HG02840 (cell line): ENCODE results near the gene ZC3H10.

Source experiments
- ATAC-seq: cut with Tn5 transposase; IDR thresholded peaks from one replicate; pipeline ENCODE4 v1.9.1; 2021; ENCODE audit warnings: mild to moderate bottlenecking, moderate library complexity, moderate number of reproducible peaks; ENCODE audit not compliant: unreplicated experiment, low FRiP score

Gene ZC3H10

DNA sequence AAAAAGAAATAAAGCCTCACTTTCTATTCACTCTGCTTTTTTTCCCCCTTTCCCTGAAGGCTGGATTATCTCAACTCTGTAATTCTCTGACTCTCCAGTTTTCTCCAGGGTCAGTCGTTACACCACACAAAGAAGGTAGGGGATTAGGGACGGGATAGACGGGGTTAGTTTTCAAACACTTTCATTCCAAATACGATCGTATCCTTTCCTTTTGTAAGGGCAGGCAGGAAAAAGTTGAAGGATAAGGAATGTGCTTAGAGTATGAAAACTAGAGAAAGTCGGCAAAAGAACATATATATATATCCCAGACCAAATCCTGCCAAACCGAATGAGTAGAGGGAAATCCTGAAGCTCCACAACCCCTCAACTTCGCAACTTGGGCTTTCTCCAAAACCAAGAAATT lies 9.4 kb downstream of the ZC3H10 start:
- no peak for ATAC-seq

DNA sequence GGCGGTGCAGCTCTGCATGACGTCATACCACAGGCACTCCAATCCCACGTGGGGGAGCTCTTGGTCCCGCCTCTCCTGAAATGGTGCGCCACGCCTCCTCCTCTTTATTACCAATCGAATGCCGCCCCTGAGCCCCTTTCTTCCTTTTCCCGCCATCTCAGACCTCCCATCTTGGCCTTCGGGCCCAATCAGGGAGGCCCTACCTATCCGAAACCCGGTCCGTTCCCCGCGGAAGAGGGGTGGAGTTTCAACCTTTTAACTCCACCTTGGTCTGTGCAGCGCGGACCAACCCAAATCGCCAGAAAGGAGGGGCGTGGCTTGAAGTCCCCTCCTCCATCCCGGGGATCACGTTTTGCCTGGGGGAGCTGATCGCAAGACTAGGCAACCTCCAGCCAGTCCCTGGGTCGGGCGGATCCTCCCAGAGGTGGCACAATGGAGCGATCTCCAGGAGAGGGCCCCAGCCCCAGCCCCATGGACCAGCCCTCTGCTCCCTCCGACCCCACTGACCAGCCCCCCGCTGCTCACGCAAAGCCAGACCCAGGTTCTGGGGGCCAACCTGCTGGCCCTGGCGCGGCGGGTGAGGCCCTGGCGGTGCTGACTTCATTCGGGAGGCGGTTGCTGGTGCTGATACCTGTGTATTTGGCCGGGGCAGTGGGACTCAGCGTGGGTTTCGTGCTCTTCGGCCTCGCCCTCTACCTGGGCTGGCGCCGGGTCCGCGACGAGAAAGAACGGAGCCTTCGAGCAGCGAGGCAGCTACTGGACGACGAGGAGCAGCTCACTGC lies 10.0 kb downstream of the ZC3H10 start, which contains the start of gene ESYT1:
TSS of gene ESYT1 (plus strand) at position 380 of the 782 bp plus-strand sequence. CDS start at position 433, 53 bp downstream.
- peak; percentile 88 for ATAC-seq

DNA sequence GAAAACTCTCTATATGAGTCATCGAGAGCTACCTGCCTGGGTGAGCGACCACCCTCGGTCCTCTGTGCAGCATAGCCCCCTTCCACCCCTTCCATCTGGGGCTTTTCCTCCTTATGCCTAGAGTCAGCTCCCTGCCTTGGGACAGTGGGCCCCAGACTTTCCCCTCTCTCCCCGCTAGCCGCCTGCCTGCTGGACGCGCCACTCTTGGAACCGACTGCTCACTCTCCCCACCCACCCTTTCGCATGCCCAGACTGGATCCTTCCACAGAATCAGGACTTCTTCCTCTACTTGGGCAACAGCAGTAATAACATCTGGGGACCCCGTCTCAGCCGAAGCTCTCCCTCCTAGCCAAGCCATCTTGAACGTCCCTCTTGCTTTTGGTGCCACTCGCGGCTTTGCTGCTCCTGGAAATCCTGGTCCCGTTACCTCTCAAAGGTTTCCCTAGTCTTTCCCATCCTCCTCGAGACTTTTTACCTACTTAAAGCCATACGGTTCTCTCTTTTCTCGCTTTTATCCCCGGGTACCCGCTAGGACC lies 10.7 kb downstream of the ZC3H10 start:
- no peak for ATAC-seq

DNA sequence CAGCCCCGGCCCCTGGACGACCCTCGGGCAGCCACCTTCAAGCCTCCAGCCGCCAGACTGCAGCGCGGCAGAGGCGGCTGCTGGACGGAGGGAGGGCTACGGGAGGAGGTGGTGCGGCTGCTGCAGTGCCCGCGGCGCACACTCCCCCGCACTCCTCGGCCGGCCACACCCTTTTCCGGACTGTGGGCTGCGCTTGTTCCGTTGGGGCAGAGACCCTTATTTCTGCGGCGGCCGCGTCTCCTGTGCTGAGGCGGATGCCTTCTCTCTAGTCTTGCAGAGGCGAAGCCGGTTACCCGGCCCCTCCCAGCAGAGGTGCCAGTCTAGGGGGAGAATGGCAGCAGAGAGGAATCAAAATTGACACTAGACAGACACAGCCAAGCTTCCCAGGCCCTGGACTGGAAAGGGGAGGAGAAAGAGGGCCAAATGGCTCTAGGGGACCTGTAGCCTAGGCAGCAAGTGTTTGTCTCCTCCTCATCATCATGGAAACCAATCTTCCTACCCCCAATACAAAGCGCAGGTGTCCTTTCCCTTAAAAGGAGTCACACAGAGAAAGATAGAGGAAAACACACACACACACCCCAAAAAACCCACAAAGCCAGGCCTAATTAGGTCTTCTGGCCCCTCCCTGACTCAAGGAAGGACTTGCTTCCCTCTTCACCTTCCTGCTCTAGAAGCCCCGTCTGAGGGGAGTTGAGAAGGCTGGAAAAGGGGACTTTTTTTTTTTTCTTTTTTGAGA lies 11.3 kb downstream of the ZC3H10 start:
- peak; percentile 23 for ATAC-seq

DNA sequence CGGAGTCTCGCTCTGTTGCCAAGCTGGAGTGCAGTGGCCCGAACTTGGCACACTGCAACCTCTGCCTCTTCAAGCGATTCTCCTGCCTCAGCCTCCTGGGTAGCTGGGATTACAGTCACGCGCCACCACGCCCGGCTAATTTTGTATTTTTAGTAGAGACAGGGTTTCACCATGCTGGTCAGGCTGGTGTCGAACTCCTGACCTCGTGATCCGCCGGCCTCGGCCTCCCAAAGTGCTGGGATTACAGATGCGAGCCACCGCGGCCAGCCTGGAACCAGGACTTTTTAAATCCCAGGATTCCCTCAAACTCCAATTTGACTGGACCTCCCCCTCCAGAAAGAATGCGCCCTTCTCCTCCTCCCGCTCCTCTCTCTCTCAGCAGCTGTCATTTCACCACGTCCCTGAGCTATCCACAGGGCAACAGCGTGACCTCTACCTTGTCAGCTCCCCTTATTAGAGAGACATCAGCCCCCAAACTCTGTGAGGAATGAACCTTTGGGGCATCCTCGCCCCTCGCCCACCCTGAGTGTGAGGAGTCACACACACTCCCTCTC lies 12.0 kb downstream of the ZC3H10 start:
- ATAC-seq = no peak

DNA sequence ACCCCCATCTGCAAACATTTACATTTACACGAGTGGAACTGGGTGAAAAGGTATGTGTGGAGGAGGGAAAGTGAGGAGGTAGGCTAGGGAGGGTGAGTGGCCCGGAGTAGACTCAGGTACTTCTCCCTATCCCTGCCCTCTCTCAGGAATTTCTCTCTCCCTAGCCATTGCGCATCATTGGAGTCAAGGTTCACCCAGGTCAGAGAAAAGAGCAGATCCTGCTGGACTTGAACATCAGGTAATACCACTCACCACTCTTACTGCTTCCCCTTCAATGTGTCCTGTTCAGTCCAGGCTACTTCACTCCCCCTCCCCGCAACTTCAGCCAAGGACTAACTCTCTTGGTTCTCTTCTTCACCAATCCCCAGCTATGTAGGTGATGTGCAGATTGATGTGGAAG lies 12.8 kb downstream of the ZC3H10 start:
- ATAC-seq = no peak

DNA sequence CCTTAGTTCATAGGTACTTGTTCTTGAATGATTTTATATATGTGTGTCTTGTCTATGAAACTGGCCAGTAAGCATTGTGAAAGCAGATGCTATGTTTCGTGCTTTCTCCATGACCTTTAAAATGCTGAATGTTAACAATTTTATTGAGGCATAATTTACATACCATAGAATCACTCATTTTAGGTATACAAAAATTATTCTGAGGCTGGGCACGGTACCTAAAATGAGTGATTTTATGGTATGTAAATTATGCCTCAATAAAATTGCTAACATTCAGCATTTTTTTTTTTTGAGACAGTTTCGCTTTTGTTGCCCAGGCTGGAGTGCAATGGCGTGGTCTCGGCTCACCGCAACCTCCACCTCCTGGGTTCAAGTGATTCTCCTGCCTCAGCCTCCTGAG lies 16.8 kb downstream of the ZC3H10 start:
- no peak for ATAC-seq

DNA sequence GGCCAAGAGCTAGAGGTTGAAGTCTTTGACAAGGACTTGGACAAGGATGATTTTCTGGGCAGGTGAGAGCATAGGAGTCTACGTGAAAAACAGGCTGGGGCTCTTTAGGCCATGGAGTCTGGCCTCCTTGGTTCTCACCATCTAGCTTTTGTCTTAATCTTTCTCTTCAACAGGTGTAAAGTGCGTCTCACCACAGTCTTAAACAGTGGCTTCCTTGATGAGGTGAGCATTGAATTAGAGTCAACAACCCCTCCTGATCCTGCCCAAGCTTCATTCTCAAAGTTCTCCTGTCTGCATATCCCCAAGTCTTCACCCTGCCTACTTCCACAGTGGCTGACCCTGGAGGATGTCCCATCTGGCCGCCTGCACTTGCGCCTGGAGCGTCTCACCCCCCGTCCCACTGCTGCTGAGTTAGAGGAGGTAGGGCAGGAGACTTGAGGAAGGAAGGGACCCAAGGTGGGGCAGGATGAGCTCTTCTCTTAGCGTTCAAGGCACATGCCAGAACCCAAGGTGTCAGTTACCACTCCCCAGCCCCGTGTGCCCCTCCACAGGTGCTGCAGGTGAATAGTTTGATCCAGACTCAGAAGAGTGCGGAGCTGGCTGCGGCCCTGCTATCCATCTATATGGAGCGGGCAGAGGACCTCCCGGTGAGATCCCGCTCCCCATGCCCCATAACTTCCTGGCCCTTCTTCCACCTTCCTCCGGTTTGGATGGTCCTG lies 19.9 kb downstream of the ZC3H10 start:
- ATAC-seq = no peak

DNA sequence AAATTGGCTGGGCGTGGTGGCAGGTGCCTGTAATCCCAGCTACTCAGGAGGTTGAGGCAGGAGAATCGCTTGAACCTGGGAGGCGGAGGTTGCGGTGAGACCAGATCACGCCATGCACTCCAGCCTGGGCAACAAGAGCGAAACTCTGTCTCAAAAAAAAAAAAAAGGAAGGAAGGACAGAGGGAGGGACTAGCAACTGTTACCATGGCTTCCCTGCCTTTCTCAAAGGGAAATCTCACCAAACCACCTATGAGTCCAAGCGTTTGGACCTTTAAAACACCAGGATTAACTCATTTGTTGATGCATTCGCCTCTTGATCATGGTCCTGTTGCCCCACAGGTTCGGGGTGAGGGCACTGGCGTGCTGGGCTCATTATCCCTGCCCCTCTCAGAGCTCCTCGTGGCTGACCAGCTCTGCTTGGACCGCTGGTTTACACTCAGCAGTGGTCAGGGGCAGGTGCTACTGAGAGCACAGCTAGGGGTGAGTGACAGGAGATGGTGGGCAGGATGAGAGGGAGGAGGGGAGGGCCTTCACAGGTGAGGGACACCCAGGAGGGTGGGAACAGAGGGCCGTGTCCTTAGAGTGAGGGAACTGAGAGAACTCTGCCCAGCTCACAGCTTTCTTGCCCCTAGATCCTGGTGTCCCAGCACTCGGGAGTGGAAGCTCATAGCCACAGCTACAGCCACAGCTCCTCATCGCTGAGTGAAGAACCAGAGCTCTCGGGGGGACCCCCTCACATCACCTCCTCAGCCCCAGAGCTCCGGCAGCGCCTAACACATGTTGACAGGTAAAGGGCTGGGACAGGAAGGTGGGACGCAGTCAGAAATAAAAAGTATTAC lies 24.1 kb downstream of the ZC3H10 start:
- ATAC-seq = no peak

DNA sequence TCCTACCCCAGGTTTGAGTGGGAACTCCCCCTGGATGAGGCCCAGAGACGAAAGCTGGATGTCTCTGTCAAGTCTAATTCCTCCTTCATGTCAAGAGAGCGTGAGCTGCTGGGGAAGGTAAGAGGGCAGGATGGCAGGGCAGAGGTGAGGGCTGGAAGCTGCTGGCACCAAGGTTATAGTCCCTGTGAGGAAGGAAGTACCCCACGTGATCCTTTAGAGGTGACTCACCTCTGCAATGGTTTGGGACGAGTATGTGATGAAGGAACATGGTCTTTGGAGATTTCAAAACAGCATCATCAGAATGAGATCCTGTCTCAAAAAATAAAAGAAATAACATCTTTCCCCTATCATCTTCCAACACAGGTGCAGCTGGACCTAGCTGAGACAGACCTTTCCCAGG lies 25.2 kb downstream of the ZC3H10 start:
- ATAC-seq = no peak

DNA sequence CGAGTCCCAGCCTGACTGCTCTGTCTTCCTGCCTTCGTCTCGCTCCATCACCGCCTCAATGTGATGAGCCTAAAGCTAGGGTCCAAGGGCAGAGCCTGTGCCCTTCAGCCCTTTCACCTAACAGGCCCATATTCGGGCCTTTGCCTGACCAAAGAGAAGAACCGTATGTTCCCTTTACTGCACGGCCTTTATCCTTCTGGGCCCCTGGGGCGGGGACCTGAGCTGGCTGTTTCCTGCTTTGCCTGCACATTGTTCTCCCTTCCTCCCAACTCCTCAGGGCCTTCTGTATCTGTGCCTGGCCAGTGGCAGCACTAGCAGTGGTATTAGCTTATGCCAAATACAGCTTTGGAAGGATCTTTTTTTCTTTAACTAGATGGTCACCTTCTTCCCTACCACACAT lies 25.8 kb downstream of the ZC3H10 start:
- ATAC-seq = no peak

DNA sequence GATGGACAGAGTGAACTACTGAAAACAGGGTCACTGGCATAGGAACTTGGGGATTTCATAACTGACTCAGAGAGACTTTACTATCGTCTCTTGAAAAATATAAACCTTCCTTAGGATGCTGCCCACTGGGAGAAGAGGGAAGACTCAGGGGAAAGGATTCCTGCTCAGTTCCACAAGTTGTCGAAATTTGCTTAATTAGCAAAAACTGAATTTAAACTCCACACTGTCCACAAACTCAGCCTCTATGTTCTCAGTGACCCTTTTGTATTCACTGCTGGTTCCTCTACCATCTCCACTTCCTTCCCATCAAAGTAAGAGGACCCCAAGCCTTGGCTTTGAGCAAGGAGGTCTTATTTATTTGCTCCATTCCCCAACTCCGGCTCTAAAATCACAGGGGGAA lies 27.2 kb downstream of the ZC3H10 start:
- ATAC-seq = no peak

DNA sequence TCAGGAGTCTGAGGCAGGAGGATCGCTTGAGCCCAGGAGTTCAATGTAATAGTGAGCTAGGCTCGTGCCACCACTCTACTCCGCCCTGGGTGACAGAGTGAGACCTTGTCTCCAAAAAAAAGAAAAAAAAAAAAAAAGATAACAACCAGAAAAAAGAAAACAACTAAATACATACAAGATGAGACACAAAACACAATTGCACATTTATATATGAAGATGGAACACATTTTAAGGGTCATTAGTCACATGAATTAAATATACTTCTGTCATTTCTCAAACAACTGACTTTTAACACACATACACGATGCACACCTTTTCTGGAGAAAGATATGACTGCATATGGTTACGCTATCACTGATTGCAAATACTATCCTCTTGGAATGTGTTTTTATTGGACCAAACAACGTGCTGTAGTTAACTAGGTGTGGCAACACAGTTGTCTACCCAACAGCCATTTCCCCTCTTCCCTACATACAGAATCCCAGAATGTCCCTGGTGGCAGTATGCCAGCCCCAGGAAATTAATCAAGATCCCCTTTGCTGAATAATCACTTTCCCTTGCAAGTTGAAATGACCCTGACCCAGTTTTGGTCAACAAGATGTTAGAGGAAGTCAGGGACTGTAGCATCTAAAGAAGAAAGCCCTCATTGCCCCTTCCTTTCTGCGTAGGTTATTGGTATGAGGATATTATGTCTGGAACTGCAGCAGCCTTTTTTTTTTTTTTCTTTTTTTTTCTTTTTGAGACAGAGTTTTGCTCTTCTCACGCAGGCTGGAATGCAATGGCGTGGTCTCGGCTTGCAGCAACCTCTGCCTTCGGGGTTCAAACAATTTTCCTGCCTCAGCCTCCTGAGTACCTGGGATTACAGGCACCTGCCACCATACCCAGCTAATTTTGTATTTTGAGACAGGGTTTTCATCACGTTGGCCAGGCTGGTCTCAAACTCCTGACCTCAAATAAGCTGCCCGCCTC lies 28.7 kb downstream of the ZC3H10 start:
- no peak for ATAC-seq

DNA sequence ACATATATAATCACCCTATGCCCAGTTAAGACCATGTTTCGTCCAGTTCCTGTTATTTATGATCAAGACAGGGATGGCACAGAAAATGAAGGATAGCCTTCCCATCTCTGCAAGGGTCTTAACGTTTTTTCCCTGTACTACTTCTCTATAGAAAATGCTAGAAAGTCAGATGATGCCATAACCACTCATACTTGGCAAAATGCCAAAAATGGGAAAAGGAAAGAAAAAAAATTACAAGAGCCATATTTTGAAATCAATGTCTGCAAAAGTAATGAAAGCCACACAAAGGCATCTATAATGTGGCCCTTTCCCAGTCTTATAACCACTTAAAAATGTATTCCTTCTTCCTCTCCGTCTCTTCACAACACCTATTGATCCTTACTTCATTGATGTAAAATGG lies 32.5 kb downstream of the ZC3H10 start:
- ATAC-seq = no peak

DNA sequence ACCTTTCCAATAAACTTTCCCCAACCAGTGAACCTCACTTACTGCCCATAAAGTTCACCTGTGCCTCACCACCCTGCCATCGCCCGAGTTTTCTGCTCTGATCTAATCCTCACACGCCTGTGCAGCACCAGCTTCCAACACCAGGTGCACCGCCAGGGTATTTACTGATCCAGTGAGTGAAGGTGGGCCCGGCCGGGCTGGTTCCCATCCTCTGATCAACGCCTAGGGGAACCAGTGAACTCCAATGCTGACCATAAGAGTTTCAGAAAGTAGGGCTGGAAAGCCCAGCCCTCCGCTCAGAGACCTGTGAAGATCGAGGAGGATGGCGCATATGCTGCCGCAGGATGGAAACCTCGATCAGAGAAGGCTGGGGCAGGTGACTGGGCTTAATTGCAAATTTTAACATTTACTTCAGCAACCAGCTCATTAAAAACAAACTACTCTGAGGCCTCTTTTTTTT lies 33.6 kb downstream of the ZC3H10 start:
- peak; percentile 28 for ATAC-seq

DNA sequence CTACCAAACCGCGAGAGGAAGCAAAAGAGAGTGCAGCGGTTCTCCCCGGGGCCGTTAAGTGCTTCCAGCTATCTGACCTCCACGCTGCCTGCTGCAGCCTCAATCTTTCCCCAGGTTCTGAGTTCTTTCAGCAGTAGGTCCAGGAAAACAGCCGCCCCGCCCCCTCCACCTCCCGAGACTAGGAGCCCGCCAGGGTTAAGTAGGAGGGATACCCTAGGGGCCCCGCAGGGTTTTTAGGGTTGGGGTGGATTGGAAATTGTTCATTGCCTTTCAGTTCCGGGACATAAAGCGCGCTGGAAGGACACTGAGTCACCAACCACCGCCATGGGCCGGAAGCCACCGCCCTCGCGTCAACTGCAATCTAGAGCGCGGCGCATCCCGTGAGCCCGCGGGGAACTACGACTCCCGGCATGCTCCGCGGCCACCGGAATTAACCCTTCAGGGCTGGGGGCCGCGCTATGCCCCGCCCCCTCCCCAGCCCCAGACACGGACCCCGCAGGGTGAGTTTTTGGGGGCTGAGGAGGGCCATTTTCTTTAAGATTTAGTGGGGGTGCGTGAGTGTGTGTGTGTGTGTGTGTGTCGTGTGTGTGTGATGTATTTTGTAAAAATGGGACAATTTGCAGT lies 34.2 kb downstream of the ZC3H10 start, which contains the start of gene MYL6B:
TSS of gene MYL6B (plus strand) at position 456 of the 624 bp plus-strand sequence. CDS start 1,332 bp downstream, outside the sequence.
- ATAC-seq = peak; percentile 85

DNA sequence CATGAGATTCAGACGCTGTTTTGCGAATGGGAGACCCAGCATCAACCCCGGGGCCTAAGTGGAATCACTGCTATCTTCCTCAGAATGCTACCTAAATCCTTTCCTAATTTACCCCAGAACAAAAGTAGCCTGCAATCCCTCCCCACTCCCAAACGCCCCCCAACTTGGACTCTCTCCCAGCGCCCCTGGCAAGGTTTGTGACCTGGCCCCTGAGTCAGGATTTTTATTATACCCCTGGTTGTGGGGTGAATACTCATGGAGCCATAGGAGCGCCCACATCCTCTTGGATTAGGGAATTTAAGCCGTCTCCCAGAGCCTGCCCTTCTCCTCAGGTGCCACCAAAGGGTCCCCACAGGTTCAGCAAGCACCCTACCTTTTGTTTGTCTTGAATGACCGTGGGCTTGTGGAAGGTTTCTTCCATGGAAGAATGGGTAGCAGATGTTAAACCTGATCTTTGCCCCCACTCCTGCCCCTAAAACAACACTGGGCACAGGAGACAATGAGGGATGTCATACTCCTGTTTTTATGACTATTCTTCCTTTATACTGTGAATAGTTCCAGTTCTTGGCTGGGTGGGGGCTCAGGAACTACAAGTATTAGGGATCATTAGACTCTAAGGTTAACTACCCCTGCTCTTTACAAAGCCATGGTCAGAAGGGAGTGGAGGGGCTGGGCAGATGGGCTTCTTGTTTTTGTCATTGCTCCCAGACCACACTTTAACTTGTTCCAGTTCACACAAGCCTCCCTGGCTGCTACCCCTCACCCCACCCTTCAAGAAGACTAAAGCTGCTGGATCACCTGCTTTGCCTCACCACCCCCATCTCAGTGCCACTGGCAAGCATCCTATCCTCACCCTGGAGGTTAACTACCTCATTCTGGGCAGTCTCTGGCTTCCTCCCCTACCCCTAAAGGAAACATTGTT lies 35.0 kb downstream of the ZC3H10 start:
- no peak for ATAC-seq
